ENCODE data around the gene PRDM8. TPM values are rescaled to one million over a fixed set of nuclear protein-coding genes. Genes with fewer than 3 reads are reported as not detected.

Gene PRDM8
- total RNA-seq, 1 donor from 2014 or later: 1.7 TPM

- TF ChIP-seq CTCF (IDR thresholded peaks at IDR 0.05): no peak
- no peak overlapping the region for H3K27ac ChIP-seq
- H3K27me3 ChIP-seq: peaks cover 17% of the 10 kb centered on the region
- H3K4me1 ChIP-seq: no peaks in the 10 kb centered on the region
- DNase-seq (no peak), ATAC-seq (no peak)
- H3K4me3 ChIP-seq: no peak overlapping the region
- intact Hi-C loops (cut with DNase I): no loop called here
- H3K36me3 ChIP-seq: no peaks in the 10 kb centered on the region
- H3K9me3 ChIP-seq: no peaks in the 10 kb centered on the region
Measured at GRCh38 chr4:80226094-80226493, 28.8 kb downstream of the PRDM8 start.

- no peak for TF ChIP-seq CTCF (IDR thresholded peaks at IDR 0.05)
- intact Hi-C loops (cut with DNase I): no loop called here
- H3K4me3 ChIP-seq: no peak overlapping the region
- H3K27ac ChIP-seq: no peak overlapping the region
- DNase-seq: no peak
- peaks cover 21% of the 10 kb centered on the region for H3K27me3 ChIP-seq
- ATAC-seq: no peak
- H3K9me3 ChIP-seq: no peaks in the 10 kb centered on the region
- no peaks in the 10 kb centered on the region for H3K4me1 ChIP-seq
- no peaks in the 10 kb centered on the region for H3K36me3 ChIP-seq
Measured at GRCh38 chr4:80228460-80228859, 31.2 kb downstream of the PRDM8 start.

GRCh38 chr4:80229128-80229527 is 31.8 kb downstream of the PRDM8 start:
- ATAC-seq (no peak), DNase-seq (no peak)
- Histone ChIP-seq H3K4me1 (no peaks in the 10 kb centered on the region), H3K36me3 (no peaks in the 10 kb centered on the region), H3K4me3 (no peak overlapping the region), H3K27ac (no peak overlapping the region), H3K9me3 (no peaks in the 10 kb centered on the region), H3K27me3 (peaks cover 21% of the 10 kb centered on the region)
- intact Hi-C loops (cut with DNase I): no loop called here
- TF ChIP-seq CTCF (IDR thresholded peaks at IDR 0.05): no peak

GRCh38 chr4:80229590-80229989 is 32.3 kb downstream of the PRDM8 start:
- H3K27ac ChIP-seq: no peak overlapping the region
- no peak for DNase-seq
- no peaks in the 10 kb centered on the region for H3K36me3 ChIP-seq
- intact Hi-C loops (cut with DNase I): no loop called here
- no peak overlapping the region for H3K4me3 ChIP-seq
- H3K27me3 ChIP-seq: peaks cover 17% of the 10 kb centered on the region
- TF ChIP-seq CTCF (IDR thresholded peaks at IDR 0.05): no peak
- H3K9me3 ChIP-seq: no peaks in the 10 kb centered on the region
- no peak for ATAC-seq
- no peaks in the 10 kb centered on the region for H3K4me1 ChIP-seq

- DNase-seq (no peak), ATAC-seq (no peak)
- no peak for TF ChIP-seq CTCF (IDR thresholded peaks at IDR 0.05)
Measured at GRCh38 chr4:80231180-80231579, 33.9 kb downstream of the PRDM8 start.

GRCh38 chr4:80232707-80233370 is 35.5 kb downstream of the PRDM8 start:
- intact Hi-C loops (cut with DNase I): no loop called here
- H3K27me3 ChIP-seq: peaks cover 10% of the 10 kb centered on the region
- no peak overlapping the region for H3K27ac ChIP-seq
- no peak for TF ChIP-seq CTCF (IDR thresholded peaks at IDR 0.05)
- ATAC-seq: no peak
- no peak overlapping the region for H3K4me3 ChIP-seq
- DNase-seq: no peak
- H3K36me3 ChIP-seq: no peaks in the 10 kb centered on the region
- no peaks in the 10 kb centered on the region for H3K4me1 ChIP-seq
- H3K9me3 ChIP-seq: no peaks in the 10 kb centered on the region

More at GRCh38 chr4:80231180-80231579, 33.9 kb downstream of the PRDM8 start:
- Histone ChIP-seq H3K36me3 (no peaks in the 10 kb centered on the region), H3K4me1 (no peaks in the 10 kb centered on the region), H3K27ac (no peak overlapping the region), H3K9me3 (no peaks in the 10 kb centered on the region), H3K27me3 (peaks cover 10% of the 10 kb centered on the region), H3K4me3 (no peak overlapping the region)
- intact Hi-C loops (cut with DNase I): no loop called here

Data from upper lobe of right lung (tissue), 1 donor.